Measurements from ENCODE around the gene TMEM179.
A peak's percentile ranks its signal among the peaks of the same experiment; 100 is the strongest.

TMEM179 gene

GRCh38 chr14:104650981-104651875 is 46.7 kb upstream of the TMEM179 start:
- no peak overlapping the region for H3K27ac ChIP-seq
- no peaks in the 10 kb centered on the region for H3K36me3 ChIP-seq
- no peak for DNase-seq
- H3K9me3 ChIP-seq (ENCODE audit: severe bottlenecking) = peaks cover 21% of the 10 kb centered on the region
- TF ChIP-seq CTCF (IDR thresholded peaks at IDR 0.05; ENCODE audit: low read depth, low read length) = no peak
- H3K4me3 ChIP-seq (ENCODE audit: low read depth, low read length) = no peak overlapping the region
- H3K27me3 ChIP-seq (ENCODE audit: insufficient read depth, low read depth, severe bottlenecking) = no peaks in the 10 kb centered on the region

- Histone ChIP-seq H3K9me3 (ENCODE audit: severe bottlenecking) (peaks cover 21% of the 10 kb centered on the region), H3K27ac (peak overlapping the region; percentile 31; the same call in 1 of the 2 replicates), H3K27me3 (ENCODE audit: insufficient read depth, low read depth, severe bottlenecking) (no peaks in the 10 kb centered on the region), H3K36me3 (no peaks in the 10 kb centered on the region), H3K4me3 (ENCODE audit: low read depth, low read length) (peak overlapping the region; percentile 45)
- peak; percentile 80 for DNase-seq
- TF ChIP-seq CTCF (IDR thresholded peaks at IDR 0.05; ENCODE audit: low read depth, low read length) = peak; percentile 90
Measured at GRCh38 chr14:104650057-104650980, 45.7 kb upstream of the TMEM179 start.

GRCh38 chr14:104647467-104648043 is 43.0 kb upstream of the TMEM179 start:
- TF ChIP-seq CTCF (IDR thresholded peaks at IDR 0.05; ENCODE audit: low read depth, low read length) = no peak
- no peak overlapping the region for H3K4me3 ChIP-seq (ENCODE audit: low read depth, low read length)
- no peaks in the 10 kb centered on the region for H3K27me3 ChIP-seq (ENCODE audit: insufficient read depth, low read depth, severe bottlenecking)
- DNase-seq = no peak
- no peak overlapping the region for H3K27ac ChIP-seq
- H3K36me3 ChIP-seq = no peaks in the 10 kb centered on the region
- peaks cover 4% of the 10 kb centered on the region for H3K9me3 ChIP-seq (ENCODE audit: severe bottlenecking)

GRCh38 chr14:104644656-104645378 is 40.2 kb upstream of the TMEM179 start:
- Histone ChIP-seq H3K4me3 (ENCODE audit: low read depth, low read length) (no peak overlapping the region), H3K36me3 (no peaks in the 10 kb centered on the region), H3K27ac (no peak overlapping the region), H3K9me3 (ENCODE audit: severe bottlenecking) (no peaks in the 10 kb centered on the region), H3K27me3 (ENCODE audit: insufficient read depth, low read depth, severe bottlenecking) (no peaks in the 10 kb centered on the region)
- TF ChIP-seq CTCF (IDR thresholded peaks at IDR 0.05; ENCODE audit: low read depth, low read length) = no peak
- DNase-seq = no peak

- no peaks in the 10 kb centered on the region for H3K9me3 ChIP-seq (ENCODE audit: severe bottlenecking)
- TF ChIP-seq CTCF (IDR thresholded peaks at IDR 0.05; ENCODE audit: low read depth, low read length) = no peak
- no peak overlapping the region for H3K27ac ChIP-seq
Measured at GRCh38 chr14:104644091-104644635, 39.6 kb upstream of the TMEM179 start.

More at GRCh38 chr14:104644091-104644635, 39.6 kb upstream of the TMEM179 start:
- Histone ChIP-seq H3K4me3 (ENCODE audit: low read depth, low read length) (no peak overlapping the region), H3K27me3 (ENCODE audit: insufficient read depth, low read depth, severe bottlenecking) (no peaks in the 10 kb centered on the region), H3K36me3 (no peaks in the 10 kb centered on the region)
- DNase-seq = no peak

Data from WERI-Rb-1 (cell line).